Kidney capillary endothelial cell (primary cell): ENCODE results near the gene ACTN2.
"Not testable (repeated sequence)": the region's sequence is repeated elsewhere in the genome, so short reads cannot be mapped to it uniquely, and the experiment has no call there.

Experiments used
- DNase-seq: peaks from one replicate; pipeline ENCODE4 v3.0.0-alpha.2; 2018; ENCODE audit warnings: low spot score

Gene ACTN2

GRCh38 chr1:236685917-236686814, at the start of gene ACTN2:
ACTN2 (plus strand) TSS chr1:236686499; CDS start chr1:236686674, 175 bp downstream.
- DNase-seq, result peak; percentile 3

GRCh38 chr1:236638945-236639344, 47.4 kb upstream of the ACTN2 start:
- no peak for DNase-seq

GRCh38 chr1:236639686-236640085, 46.6 kb upstream of the ACTN2 start:
- no peak for DNase-seq

DNA sequence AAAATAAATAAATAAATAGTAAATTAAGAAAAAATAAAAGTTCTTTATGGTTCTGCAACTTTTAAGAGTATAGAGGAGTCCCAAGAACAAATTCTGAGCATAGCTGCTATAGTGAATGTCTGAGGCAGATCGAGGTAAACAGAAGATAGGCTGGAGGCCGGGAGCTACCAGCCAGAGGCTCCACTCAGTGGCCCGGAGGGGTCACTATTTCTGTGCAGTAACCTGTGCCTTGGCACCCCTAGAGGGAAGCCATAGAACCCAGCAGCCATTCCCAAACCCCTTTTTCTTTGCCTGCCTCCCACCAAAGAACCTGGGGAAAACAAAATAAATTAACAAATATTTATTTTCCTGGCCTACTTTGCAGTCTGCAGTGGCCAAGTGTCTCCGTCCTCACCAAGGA, 43.5 kb upstream of the ACTN2 start:
- DNase-seq, result no peak

DNA sequence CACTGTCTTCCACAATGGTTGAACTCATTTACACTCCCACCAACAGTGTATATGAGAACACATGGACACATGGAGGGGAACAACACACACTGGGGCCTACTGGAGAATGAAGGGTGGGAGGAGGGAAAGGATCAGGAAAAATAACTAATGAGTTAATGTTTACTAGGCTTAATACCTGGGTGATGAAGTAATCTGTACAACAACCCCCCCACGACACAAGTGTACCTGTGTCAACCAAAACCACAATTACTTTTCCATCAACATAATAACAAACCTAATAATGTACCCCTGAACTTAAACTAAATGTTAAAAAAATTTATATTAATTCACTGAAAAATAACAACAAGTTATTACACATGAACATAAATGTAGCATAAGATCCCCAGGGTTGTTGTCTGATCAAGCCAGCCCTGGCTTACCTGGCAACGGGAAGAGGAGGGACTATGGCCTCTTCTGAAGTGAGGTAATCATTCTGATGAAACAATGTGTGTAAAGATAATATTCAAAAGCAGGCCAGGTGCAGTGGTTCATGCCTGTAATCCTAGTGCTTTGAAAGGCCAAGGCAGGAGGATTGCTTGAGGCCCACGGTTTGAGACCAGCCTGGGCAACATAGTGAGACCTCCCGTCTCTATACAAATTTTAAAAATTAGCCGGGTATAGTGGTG, 41.2 kb upstream of the ACTN2 start:
- no peak for DNase-seq

- no peak for DNase-seq
Observed at GRCh38 chr1:236654511-236654910, 31.8 kb upstream of the ACTN2 start.

- no peak for DNase-seq
Observed at GRCh38 chr1:236654957-236655356, 31.3 kb upstream of the ACTN2 start.

DNA sequence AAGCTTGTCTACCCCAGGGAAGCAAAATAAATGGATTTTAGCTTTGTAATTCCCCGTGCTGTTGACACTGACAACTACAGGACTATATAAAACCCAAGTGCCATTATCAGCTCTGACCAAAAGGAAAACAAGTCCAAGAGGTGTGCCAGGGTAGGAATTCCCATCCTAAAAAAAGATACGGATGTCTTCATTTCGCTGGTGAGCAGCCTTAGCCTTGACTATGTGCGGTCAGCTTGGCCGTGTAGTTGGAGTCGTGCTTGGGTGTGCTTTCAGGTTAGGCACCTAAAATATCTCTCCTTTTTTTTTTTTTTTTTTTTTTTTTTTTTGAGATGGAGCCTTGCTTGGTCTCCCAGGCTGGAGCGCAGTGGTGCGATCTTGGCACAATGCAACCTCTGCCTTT, 28.9 kb upstream of the ACTN2 start:
- DNase-seq, result no peak

DNA sequence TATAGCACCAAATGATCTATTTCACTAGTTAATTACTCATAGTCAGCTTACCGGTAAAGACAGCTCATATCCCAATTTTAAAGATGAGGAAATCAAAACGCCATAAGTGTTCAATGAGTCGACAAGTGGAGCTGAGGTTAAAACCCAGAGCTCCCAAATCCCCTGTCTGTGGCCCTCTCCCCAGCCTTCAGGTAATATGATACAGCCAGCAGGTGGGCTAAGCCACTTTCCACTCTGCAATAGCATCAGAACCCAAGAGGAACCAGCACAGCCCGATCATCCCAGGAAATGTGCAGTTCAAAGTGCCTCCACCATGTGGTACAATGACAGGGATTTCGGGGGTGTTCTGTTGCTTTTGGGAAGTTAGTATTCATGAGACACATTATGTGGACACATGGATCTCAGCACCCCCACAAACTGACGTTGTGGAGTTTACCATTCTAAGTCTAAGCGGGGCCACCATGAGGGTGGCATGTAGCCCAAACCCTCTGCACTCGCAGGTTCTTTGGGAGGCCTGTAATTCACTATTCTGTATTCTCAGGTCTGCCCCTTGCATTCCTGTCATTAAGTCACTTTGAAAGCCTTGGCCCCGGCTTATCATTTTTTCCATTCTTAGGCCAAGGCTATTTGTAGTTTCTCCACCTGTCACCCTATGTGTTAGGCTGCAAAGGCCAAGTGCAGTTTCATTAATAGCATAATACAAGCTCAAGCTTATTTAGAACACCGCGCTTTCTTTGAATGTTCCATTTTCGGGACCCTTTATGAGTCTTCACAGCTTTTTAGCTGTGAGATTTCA, 26.3 kb upstream of the ACTN2 start:
- DNase-seq, result no peak

GRCh38 chr1:236663934-236664333, 22.4 kb upstream of the ACTN2 start:
- DNase-seq, result no peak

- not testable (repeated sequence) for DNase-seq
Observed at GRCh38 chr1:236668909-236669308, 17.4 kb upstream of the ACTN2 start.

DNA sequence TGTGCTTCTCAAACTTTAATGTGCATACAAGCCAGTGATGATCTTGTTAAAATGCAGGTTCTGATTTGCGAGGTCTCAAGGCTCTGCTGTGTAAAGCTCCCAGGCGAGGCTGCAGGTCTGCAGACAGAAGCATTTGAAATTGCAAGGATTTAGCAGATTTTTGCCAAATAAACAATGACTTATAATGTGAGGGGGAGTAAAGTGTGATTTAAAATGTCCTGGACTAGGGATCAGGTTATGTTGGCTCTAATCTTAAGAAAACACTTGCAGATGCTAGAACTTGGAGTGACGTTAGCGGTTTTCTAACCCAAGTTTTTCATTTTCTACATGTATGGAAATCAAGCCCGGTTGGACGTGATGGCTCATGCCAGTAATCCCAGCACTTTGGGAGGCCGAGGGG, 16.2 kb upstream of the ACTN2 start:
- no peak for DNase-seq

DNA sequence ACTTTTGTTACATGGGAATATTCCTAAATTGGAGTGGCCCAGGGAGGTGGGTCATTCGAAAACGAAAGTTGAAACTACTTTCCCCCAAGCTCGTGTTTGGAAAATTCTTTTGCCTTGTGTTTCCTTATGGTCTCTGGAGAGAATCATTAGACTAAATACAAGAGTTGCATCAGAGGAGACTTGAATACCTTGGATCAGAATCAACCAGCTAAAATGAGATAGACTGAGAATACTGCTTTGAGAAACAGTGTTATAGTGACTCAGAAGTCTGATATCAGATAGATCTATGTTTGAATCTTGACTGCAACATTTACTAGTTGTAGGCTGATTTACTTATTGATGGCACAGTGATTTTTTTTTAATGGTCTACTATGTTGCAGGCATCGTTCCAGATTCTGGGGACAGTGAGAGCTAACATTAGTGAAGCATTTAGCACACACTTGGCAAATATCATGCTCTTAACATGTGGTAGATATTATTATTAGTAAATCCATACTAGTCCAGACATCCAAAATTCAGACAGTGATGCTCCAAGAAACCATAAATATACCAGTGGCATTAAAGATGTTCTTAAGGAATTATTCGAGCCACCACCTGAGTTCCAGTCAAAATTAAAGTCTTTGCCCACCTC, 12.9 kb upstream of the ACTN2 start:
- DNase-seq, result no peak

DNA sequence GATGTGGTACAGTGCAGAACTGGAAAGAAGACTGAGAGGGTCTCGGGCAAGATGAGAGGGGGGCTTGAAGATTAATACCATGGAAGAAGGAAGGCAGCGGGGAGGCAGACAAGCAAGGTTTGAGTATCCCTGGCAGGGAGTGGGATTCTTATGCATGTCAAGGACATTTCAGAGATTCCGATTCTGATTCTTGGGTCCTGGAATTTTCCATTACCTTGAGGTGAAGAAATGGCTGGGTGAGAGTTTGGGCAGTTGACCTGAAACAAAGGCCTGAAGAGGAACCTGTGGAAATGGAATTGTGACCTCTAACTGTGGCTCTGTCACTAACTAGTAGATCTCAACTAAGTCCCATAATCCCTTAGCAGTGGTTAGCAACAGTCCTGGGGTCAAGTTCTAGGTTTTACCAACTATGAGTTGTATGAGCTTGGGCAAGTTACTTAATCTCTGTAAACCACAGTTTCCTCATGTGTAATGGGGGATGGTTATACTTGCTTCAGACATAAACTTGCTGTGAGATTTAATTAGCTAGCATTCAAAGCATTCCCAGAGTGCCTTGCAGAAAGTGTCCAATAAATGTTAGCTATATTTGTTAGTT, 8.6 kb upstream of the ACTN2 start:
- no peak for DNase-seq

GRCh38 chr1:236681219-236681618, 5.1 kb upstream of the ACTN2 start:
- no peak for DNase-seq

DNA sequence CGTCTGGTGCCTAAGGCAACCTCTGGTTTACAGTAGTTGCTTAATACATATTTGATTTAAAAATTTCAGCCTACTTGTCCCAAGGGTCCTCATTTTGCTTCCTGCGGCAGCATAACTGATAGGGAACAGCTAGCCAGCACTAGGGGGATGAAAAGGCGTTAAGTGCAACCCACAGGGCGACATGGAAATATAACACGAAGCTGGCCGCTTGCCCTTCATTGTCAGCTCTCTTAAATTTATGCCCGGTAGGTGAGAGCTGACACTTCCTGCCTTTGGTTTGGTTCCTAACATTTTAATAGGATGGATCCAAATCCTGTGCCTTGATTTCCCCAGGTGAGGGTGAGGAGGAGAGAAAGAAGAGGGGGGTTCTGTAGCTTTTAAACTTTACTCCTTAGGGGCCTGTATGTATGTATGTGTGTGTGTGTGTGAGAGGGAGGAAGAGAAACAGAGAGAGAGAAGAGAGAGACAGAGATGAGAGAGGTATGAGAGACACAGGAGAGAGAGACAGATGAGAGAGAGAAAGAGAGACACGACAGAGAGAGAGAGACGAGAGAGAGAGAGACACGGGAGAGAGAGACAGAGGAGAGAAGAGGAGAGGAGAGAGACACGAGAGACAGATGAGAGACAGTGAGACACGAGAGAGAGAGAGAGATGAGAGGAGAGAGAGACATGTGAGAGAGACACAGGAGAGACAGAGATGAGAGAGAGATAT, 938 bp upstream of the ACTN2 start:
- DNase-seq, result no peak

GRCh38 chr1:236686815-236687160, 489 bp downstream of the ACTN2 start:
- DNase-seq, result no peak

DNA sequence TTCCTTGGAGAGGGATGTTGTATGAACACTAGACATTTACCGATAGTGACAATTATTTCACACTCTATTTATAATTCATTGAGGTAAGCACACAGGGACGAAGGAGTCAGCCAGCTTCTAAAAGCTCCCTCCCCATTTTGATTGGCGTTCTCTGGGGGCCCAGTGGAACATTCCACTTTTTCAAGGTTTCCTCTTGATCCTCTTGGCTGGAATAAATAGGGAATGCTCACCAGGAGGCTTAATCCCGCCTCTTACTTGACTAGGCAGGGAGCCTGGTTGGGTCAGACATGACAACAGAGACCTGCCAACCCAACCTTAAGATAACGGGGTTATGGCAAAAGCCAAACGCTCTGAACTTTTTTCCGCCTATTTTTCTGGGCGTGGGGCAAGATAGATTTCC, 974 bp downstream of the ACTN2 start:
- DNase-seq, result no peak

DNA sequence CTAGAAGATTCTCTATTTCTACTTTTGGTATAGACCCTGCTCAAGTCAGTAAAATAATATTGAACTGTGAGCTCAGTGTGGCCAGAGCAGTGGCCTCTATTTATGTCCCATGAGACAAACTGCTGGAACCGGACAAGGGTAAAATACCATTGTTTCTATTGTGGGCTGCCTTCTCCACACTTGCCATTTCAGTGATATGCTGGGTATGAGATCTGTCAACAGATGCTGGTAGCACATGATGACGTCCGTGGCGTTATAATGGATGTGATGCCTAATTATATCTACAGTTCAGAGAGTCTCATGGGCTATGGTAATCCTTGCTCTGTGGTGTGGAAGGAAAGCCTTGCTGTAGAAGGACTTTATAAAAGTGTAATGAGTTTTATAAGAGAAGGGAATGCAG, 2.4 kb downstream of the ACTN2 start:
- DNase-seq, result no peak

DNA sequence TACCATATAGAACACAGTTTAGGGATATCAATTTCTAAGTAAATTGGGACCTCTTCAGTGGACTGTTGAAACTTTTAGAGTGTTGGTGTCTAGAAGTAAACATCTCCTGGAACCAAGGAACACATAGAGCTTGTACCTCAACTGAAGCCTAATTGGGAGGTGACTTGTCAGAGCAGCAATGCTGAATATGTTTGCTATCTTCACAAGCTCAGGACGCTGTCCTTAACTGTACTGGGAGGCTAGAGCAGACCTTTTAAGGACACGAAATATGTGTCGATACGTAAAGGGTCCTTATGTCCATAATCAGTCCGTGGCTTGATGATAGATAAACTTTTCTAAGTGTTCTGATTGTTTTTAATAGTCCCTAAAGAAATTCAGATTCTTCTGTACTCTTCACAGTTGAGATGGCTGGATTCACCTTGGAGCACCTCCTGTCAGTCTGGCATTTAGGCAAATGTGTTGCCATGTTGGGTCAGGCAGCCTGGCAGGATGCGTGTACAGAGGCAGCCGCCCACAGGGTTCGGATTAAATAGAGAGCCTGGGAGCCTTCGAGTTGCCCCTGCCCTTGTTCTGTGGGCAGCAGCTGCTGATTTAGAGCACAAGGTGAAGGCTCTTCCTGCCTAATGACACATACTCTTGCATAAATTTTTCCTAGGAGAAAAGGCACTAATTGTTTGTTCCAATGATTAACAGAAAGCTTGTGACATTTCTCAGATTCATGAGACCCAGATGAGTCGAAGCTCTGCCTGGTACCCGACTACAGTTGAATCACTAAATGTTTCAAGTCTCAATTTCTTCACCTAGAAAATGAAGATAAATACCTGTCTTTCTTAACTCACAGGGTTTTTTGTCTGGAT, 3.6 kb downstream of the ACTN2 start:
- no peak for DNase-seq
